ENCODE data around the gene LPCAT1. TPM values are rescaled to one million over a fixed set of nuclear protein-coding genes. Genes with fewer than 3 reads are reported as not detected.

LPCAT1 gene
- total RNA-seq, 1 donor from 2014 or later = 108 TPM

- peaks cover 75% of the 10 kb centered on the region for H4K20me1 ChIP-seq (ENCODE audit: low read depth)
- no peak overlapping the region for H3K27ac ChIP-seq
- no peak overlapping the region for H3K9ac ChIP-seq
- H3K36me3 ChIP-seq = no peaks in the 10 kb centered on the region
- H2AFZ ChIP-seq (replicated peaks) = no peak overlapping the region
- Mint-ChIP-seq H3K9me3 (no peaks in the 10 kb centered on the region), H3K27ac (no peak overlapping the region), H3K27me3 (ENCODE audit: insufficient read depth, low read depth) (peaks cover 4% of the 10 kb centered on the region), H3K36me3 (peaks cover 4% of the 10 kb centered on the region), H3K4me3 (no peak overlapping the region), H3K4me1 (peaks cover 17% of the 10 kb centered on the region)
- no peak overlapping the region for H3K4me2 ChIP-seq
- TF ChIP-seq EZH2 (IDR thresholded peaks at IDR 0.05) (no peak), EZH2phosphoT487 (IDR thresholded peaks at IDR 0.05) (no peak), CTCF (IDR thresholded peaks at IDR 0.05) (no peak)
- H3K4me3 ChIP-seq = no peak overlapping the region
- H3K4me1 ChIP-seq = peaks cover 6% of the 10 kb centered on the region
- H3K9me3 ChIP-seq (ENCODE audit: low read depth) = no peaks in the 10 kb centered on the region
- peaks cover 64% of the 10 kb centered on the region for H3K79me2 ChIP-seq (ENCODE audit: low read depth)
- no peak for DNase-seq (ENCODE audit: low spot score)
- no peaks in the 10 kb centered on the region for H3K27me3 ChIP-seq
- H3F3A ChIP-seq (ENCODE audit: low read depth) = no peaks in the 10 kb centered on the region
These were observed 21.6 kb downstream of the LPCAT1 start for GRCh38 chr5:1502046-1502736.

- H3K4me1 Mint-ChIP-seq = peaks cover 13% of the 10 kb centered on the region
- TF ChIP-seq EZH2phosphoT487 (IDR thresholded peaks at IDR 0.05) (no peak), CTCF (IDR thresholded peaks at IDR 0.05) (no peak), EZH2 (IDR thresholded peaks at IDR 0.05) (no peak)
- peaks cover 4% of the 10 kb centered on the region for H3K36me3 Mint-ChIP-seq
- Histone ChIP-seq H3K4me3 (no peak overlapping the region), H3K79me2 (ENCODE audit: low read depth) (peaks cover 57% of the 10 kb centered on the region), H3K9ac (no peak overlapping the region), H3K9me3 (ENCODE audit: low read depth) (no peaks in the 10 kb centered on the region), H3K27me3 (no peaks in the 10 kb centered on the region), H3K4me1 (peaks cover 6% of the 10 kb centered on the region), H3F3A (ENCODE audit: low read depth) (no peaks in the 10 kb centered on the region), H4K20me1 (ENCODE audit: low read depth) (peaks cover 71% of the 10 kb centered on the region), H3K4me2 (no peak overlapping the region), H3K36me3 (no peaks in the 10 kb centered on the region), H3K27ac (no peak overlapping the region), H2AFZ (replicated peaks) (no peak overlapping the region)
- no peak for DNase-seq (ENCODE audit: low spot score)
- no peak overlapping the region for H3K4me3 Mint-ChIP-seq
- peaks cover 4% of the 10 kb centered on the region for H3K27me3 Mint-ChIP-seq (ENCODE audit: insufficient read depth, low read depth)
- H3K9me3 Mint-ChIP-seq = no peaks in the 10 kb centered on the region
- H3K27ac Mint-ChIP-seq = no peak overlapping the region
These were observed 22.3 kb downstream of the LPCAT1 start for GRCh38 chr5:1501372-1502045.

GRCh38 chr5:1500411-1501091, 23.2 kb downstream of the LPCAT1 start:
- H2AFZ ChIP-seq (replicated peaks) = no peak overlapping the region
- peaks cover 4% of the 10 kb centered on the region for H3K27me3 Mint-ChIP-seq (ENCODE audit: insufficient read depth, low read depth)
- H3K79me2 ChIP-seq (ENCODE audit: low read depth) = peaks cover 48% of the 10 kb centered on the region
- H3K4me3 ChIP-seq = no peak overlapping the region
- H3K27me3 ChIP-seq = no peaks in the 10 kb centered on the region
- H3F3A ChIP-seq (ENCODE audit: low read depth) = no peaks in the 10 kb centered on the region
- no peak overlapping the region for H3K27ac ChIP-seq
- H3K9me3 ChIP-seq (ENCODE audit: low read depth) = no peaks in the 10 kb centered on the region
- no peaks in the 10 kb centered on the region for H3K4me1 ChIP-seq
- no peaks in the 10 kb centered on the region for H3K9me3 Mint-ChIP-seq
- H3K36me3 ChIP-seq = no peaks in the 10 kb centered on the region
- DNase-seq (ENCODE audit: low spot score) = no peak
- TF ChIP-seq EZH2phosphoT487 (IDR thresholded peaks at IDR 0.05) (no peak), CTCF (IDR thresholded peaks at IDR 0.05) (no peak), EZH2 (IDR thresholded peaks at IDR 0.05) (no peak)
- H3K27ac Mint-ChIP-seq = no peak overlapping the region
- peaks cover 6% of the 10 kb centered on the region for H3K4me1 Mint-ChIP-seq
- peaks cover 69% of the 10 kb centered on the region for H4K20me1 ChIP-seq (ENCODE audit: low read depth)
- peaks cover 2% of the 10 kb centered on the region for H3K36me3 Mint-ChIP-seq
- H3K4me3 Mint-ChIP-seq = no peak overlapping the region
- H3K9ac ChIP-seq = no peak overlapping the region
- H3K4me2 ChIP-seq = no peak overlapping the region

All from neural progenitor cell (in vitro differentiated cells).